GM12878 (cell line): Measurements from ENCODE around the gene BPIFA1. TPM values are rescaled to one million over a fixed set of nuclear protein-coding genes. Genes with fewer than 3 reads are reported as not detected.

Experiments used
- ATF7 ChIP-seq: fragments of 450-650 bp; IDR thresholded peaks from 2 replicates; pipeline ENCODE4 v1.6.1; 2016; ENCODE audit warnings: low read depth, mild to moderate bottlenecking
- CTCF ChIP-seq, 3 experiments: IDR thresholded peaks in 2 of 3; conservative IDR thresholded peaks in 1 of 3; 2 replicates each; pipeline ENCODE4 v1.5.1; 2011; ENCODE audit warnings: low read depth in 3 of 3, low read length in 3 of 3, mild to moderate bottlenecking in 3 of 3, control low read depth in 2 of 3, moderate library complexity in 2 of 3, inconsistent platforms in 1 of 3, mixed read lengths in 1 of 3; ENCODE audit not compliant: control insufficient read depth in 2 of 3, insufficient read depth in 1 of 3; ENCODE audit errors: extremely low read depth in 1 of 3
- EED ChIP-seq: sonication (generic); IDR thresholded peaks from 2 replicates; pipeline ENCODE4 v1.6.1; 2016; ENCODE audit warnings: antibody characterized with exemption, low read depth
- FOS ChIP-seq: IDR thresholded peaks from 3 replicates; pipeline ENCODE4 v1.6.1; 2011; ENCODE audit warnings: borderline replicate concordance; ENCODE audit not compliant: insufficient read length; ENCODE audit errors: extremely low read depth
- IKZF1 ChIP-seq: fragments of 450-650 bp; conservative IDR thresholded peaks from 2 replicates; pipeline ENCODE4 v1.6.1; 2017; ENCODE audit warnings: antibody characterized with exemption, mild to moderate bottlenecking
- SREBF2 ChIP-seq: IDR thresholded peaks from 2 replicates; pipeline ENCODE4 v1.6.1; 2012; ENCODE audit warnings: mild to moderate bottlenecking, low read length
- STAT1 ChIP-seq: fragments of 450-650 bp; conservative IDR thresholded peaks from 2 replicates; pipeline ENCODE4 v1.6.1; 2014; ENCODE audit warnings: antibody characterized with exemption, mild to moderate bottlenecking
- TCF3 ChIP-seq: IDR thresholded peaks from 2 replicates; pipeline ENCODE4 v1.6.1; 2012; ENCODE audit warnings: low read depth, mild to moderate bottlenecking, low read length, borderline replicate concordance; ENCODE audit not compliant: insufficient read depth
- USF2 ChIP-seq: IDR thresholded peaks from 2 replicates; pipeline ENCODE4 v1.6.1; 2011; ENCODE audit warnings: low read depth, low read length, improper control_type of control experiment, borderline replicate concordance
- YBX1 ChIP-seq: fragments of 450-650 bp; IDR thresholded peaks from 2 replicates; pipeline ENCODE4 v1.6.1; 2016; ENCODE audit warnings: antibody characterized with exemption
- YY1 ChIP-seq: IDR thresholded peaks from 2 replicates; pipeline ENCODE4 v1.6.1; 2011; ENCODE audit warnings: low read depth, mild to moderate bottlenecking, low read length
- polyA plus RNA-seq, 11 experiments: library from polyadenylated mRNA; depleted of rRNA in 4 of 11; unstranded in 6 of 11; stranded (reverse) in 5 of 11; fragments of >200 nt; fragmentation: Nextera tagmentation in 4 of 11; fragmentation: Illumina TruSeq in 1 of 11; extraction: Ambion mirVana in 4 of 11; extraction: Trizol in 1 of 11; gene quantifications; 1 replicate in 1 of 11; 2 replicates in 10 of 11; pipeline versions ENCODE4 v1.2.1 to v1.2.3, GENCODE V29; 2011 to 2016; ENCODE audit warnings: inconsistent platforms in 2 of 11, missing spikeins in 2 of 11, low read depth in 1 of 11
- total RNA-seq, 4 experiments: library from RNA; depleted of rRNA in 3 of 4; stranded (reverse); fragments of >200 nt in 3 of 4; fragmentation: Illumina TruSeq in 1 of 4; extraction: Trizol in 1 of 4; gene quantifications; 2 replicates each; pipeline versions ENCODE4 v1.2.1 to v1.2.3, GENCODE V29; 2013 to 2021
- TF ChIP-seq, protein P1 (sequence below): IDR thresholded peaks from 2 replicates; pipeline ENCODE4 v1.6.1; 2011; ENCODE audit warnings: mild to moderate bottlenecking, low read depth, low read length, moderate library complexity; ENCODE audit not compliant: insufficient replicate concordance
- TF ChIP-seq, protein P2 (sequence below): IDR thresholded peaks from 2 replicates; pipeline ENCODE4 v1.6.1; 2011; ENCODE audit warnings: low read depth, mild to moderate bottlenecking, low read length, moderate library complexity, borderline replicate concordance; ENCODE audit errors: extremely low read depth

BPIFA1 gene
- total and polyA plus RNA-seq, 10 of the 15 experiments (the other 5 are each of a cell fraction or from before 2014, with no cell fraction given) = not detected

GRCh38 chr20:33291830-33292355 lies 56.1 kb downstream of the BPIFA1 start (continued):
- TF ChIP-seq CTCF (IDR thresholded peaks at IDR 0.05 in 2 of 3, conservative IDR thresholded peaks at IDR 0.05 in 1 of 3; ENCODE audit: control insufficient read depth in 2 of 3, extremely low read depth in 1 of 3, insufficient read depth in 1 of 3, low read depth in 3 of 3, low read length in 3 of 3) = peak; percentile 77 to 99 (median 99)
- TF ChIP-seq STAT1 = no peak
- 0 out of 2 replicates have a peak, but pooled peaks have one; percentile 24 for TF ChIP-seq YY1
- TF ChIP-seq USF2 = no peak
- TF ChIP-seq FOS = no peak
- TF ChIP-seq, protein P1, sequence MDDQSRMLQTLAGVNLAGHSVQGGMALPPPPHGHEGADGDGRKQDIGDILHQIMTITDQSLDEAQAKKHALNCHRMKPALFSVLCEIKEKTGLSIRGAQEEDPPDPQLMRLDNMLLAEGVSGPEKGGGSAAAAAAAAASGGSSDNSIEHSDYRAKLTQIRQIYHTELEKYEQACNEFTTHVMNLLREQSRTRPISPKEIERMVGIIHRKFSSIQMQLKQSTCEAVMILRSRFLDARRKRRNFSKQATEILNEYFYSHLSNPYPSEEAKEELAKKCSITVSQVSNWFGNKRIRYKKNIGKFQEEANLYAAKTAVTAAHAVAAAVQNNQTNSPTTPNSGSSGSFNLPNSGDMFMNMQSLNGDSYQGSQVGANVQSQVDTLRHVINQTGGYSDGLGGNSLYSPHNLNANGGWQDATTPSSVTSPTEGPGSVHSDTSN = no peak
- no peak for TF ChIP-seq YBX1
- no peak for TF ChIP-seq SREBF2
- TF ChIP-seq EED = no peak
- TF ChIP-seq, protein P2, sequence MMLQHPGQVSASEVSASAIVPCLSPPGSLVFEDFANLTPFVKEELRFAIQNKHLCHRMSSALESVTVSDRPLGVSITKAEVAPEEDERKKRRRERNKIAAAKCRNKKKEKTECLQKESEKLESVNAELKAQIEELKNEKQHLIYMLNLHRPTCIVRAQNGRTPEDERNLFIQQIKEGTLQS = no peak
- no peak for TF ChIP-seq IKZF1
- TF ChIP-seq ATF7 = no peak
- no peak for TF ChIP-seq TCF3

Other genes starting within 250 kb of the BPIFA1 start
Only the 7 nearest of the 10 such genes appear.
- not detected in 2 replicates for gene BPIFB6, start 204.3 kb upstream of the BPIFA1 start, total RNA-seq (2014; rRNA removed)
- gene BPIFB6, start 204.3 kb upstream of the BPIFA1 start, total RNA-seq (2014; rRNA removed; fragmentation: Illumina TruSeq; extraction: Trizol) = not detected in 2 replicates
- gene BPIFB6, start 204.3 kb upstream of the BPIFA1 start, total RNA-seq (2021) = not detected in 2 replicates
- not detected in 2 replicates for gene BPIFB6, start 204.3 kb upstream of the BPIFA1 start, polyA plus RNA-seq (2011; rRNA removed)
- not detected in 2 replicates for gene BPIFB6, start 204.3 kb upstream of the BPIFA1 start, polyA plus RNA-seq (2014; fragmentation: Illumina TruSeq; extraction: Trizol)
- not detected for gene BPIFB6, start 204.3 kb upstream of the BPIFA1 start, polyA plus RNA-seq (2014; fragmentation: Nextera tagmentation; extraction: Ambion mirVana)
- not detected in 2 replicates for gene BPIFB6, start 204.3 kb upstream of the BPIFA1 start, polyA plus RNA-seq (2014; rRNA removed)
- gene BPIFB6, start 204.3 kb upstream of the BPIFA1 start, polyA plus RNA-seq (2016; fragmentation: Nextera tagmentation; extraction: Ambion mirVana) = not detected
- not detected in 2 replicates for gene BPIFB3, start 182.1 kb upstream of the BPIFA1 start, total RNA-seq (2014; rRNA removed)
- gene BPIFB3, start 182.1 kb upstream of the BPIFA1 start, total RNA-seq (2014; rRNA removed; fragmentation: Illumina TruSeq; extraction: Trizol) = not detected in 2 replicates
- not detected in 2 replicates for gene BPIFB3, start 182.1 kb upstream of the BPIFA1 start, total RNA-seq (2021)
- gene BPIFB3, start 182.1 kb upstream of the BPIFA1 start, polyA plus RNA-seq (2011; rRNA removed) = not detected in 2 replicates
- gene BPIFB3, start 182.1 kb upstream of the BPIFA1 start, polyA plus RNA-seq (2014; fragmentation: Illumina TruSeq; extraction: Trizol) = not detected in 2 replicates
- not detected for gene BPIFB3, start 182.1 kb upstream of the BPIFA1 start, polyA plus RNA-seq (2014; fragmentation: Nextera tagmentation; extraction: Ambion mirVana)
- not detected in 2 replicates for gene BPIFB3, start 182.1 kb upstream of the BPIFA1 start, polyA plus RNA-seq (2014; rRNA removed)
- gene BPIFB3, start 182.1 kb upstream of the BPIFA1 start, polyA plus RNA-seq (2016; fragmentation: Nextera tagmentation; extraction: Ambion mirVana) = not detected
- gene BPIFB4, start 156.4 kb upstream of the BPIFA1 start, total RNA-seq (2014; rRNA removed) = not detected in 2 replicates
- gene BPIFB4, start 156.4 kb upstream of the BPIFA1 start, total RNA-seq (2014; rRNA removed; fragmentation: Illumina TruSeq; extraction: Trizol) = not detected in 2 replicates
- gene BPIFB4, start 156.4 kb upstream of the BPIFA1 start, total RNA-seq (2021) = not detected in 2 replicates
- not detected in 2 replicates for gene BPIFB4, start 156.4 kb upstream of the BPIFA1 start, polyA plus RNA-seq (2011; rRNA removed)
- not detected in 2 replicates for gene BPIFB4, start 156.4 kb upstream of the BPIFA1 start, polyA plus RNA-seq (2014; fragmentation: Illumina TruSeq; extraction: Trizol)
- not detected for gene BPIFB4, start 156.4 kb upstream of the BPIFA1 start, polyA plus RNA-seq (2014; fragmentation: Nextera tagmentation; extraction: Ambion mirVana)
- not detected in 2 replicates for gene BPIFB4, start 156.4 kb upstream of the BPIFA1 start, polyA plus RNA-seq (2014; rRNA removed)
- gene BPIFB4, start 156.4 kb upstream of the BPIFA1 start, polyA plus RNA-seq (2016; fragmentation: Nextera tagmentation; extraction: Ambion mirVana) = under 1 TPM in 1 of 2 experiments, not detected in 1; 0.12 TPM
- gene BPIFA2, start 67.8 kb upstream of the BPIFA1 start, total RNA-seq (2014; rRNA removed) = not detected in 2 replicates
- not detected in 2 replicates for gene BPIFA2, start 67.8 kb upstream of the BPIFA1 start, total RNA-seq (2014; rRNA removed; fragmentation: Illumina TruSeq; extraction: Trizol)
- not detected in 2 replicates for gene BPIFA2, start 67.8 kb upstream of the BPIFA1 start, total RNA-seq (2021)
- gene BPIFA2, start 67.8 kb upstream of the BPIFA1 start, polyA plus RNA-seq (2011; rRNA removed) = not detected in 2 replicates
- gene BPIFA2, start 67.8 kb upstream of the BPIFA1 start, polyA plus RNA-seq (2014; fragmentation: Illumina TruSeq; extraction: Trizol) = not detected in 2 replicates
- not detected for gene BPIFA2, start 67.8 kb upstream of the BPIFA1 start, polyA plus RNA-seq (2014; fragmentation: Nextera tagmentation; extraction: Ambion mirVana)
- gene BPIFA2, start 67.8 kb upstream of the BPIFA1 start, polyA plus RNA-seq (2014; rRNA removed) = not detected in 2 replicates
- gene BPIFA2, start 67.8 kb upstream of the BPIFA1 start, polyA plus RNA-seq (2016; fragmentation: Nextera tagmentation; extraction: Ambion mirVana) = not detected
- gene BPIFA3, start 18.6 kb upstream of the BPIFA1 start, total RNA-seq (2014; rRNA removed) = not detected in 2 replicates
- not detected in 2 replicates for gene BPIFA3, start 18.6 kb upstream of the BPIFA1 start, total RNA-seq (2014; rRNA removed; fragmentation: Illumina TruSeq; extraction: Trizol)
- not detected in 2 replicates for gene BPIFA3, start 18.6 kb upstream of the BPIFA1 start, total RNA-seq (2021)
- gene BPIFA3, start 18.6 kb upstream of the BPIFA1 start, polyA plus RNA-seq (2011; rRNA removed) = not detected in 2 replicates
- not detected in 2 replicates for gene BPIFA3, start 18.6 kb upstream of the BPIFA1 start, polyA plus RNA-seq (2014; fragmentation: Illumina TruSeq; extraction: Trizol)
- gene BPIFA3, start 18.6 kb upstream of the BPIFA1 start, polyA plus RNA-seq (2014; fragmentation: Nextera tagmentation; extraction: Ambion mirVana) = not detected
- not detected in 2 replicates for gene BPIFA3, start 18.6 kb upstream of the BPIFA1 start, polyA plus RNA-seq (2014; rRNA removed)
- gene BPIFA3, start 18.6 kb upstream of the BPIFA1 start, polyA plus RNA-seq (2016; fragmentation: Nextera tagmentation; extraction: Ambion mirVana) = not detected
- gene BPIFB1, start 47.2 kb downstream of the BPIFA1 start, total RNA-seq (2014; rRNA removed) = not detected in 2 replicates
- not detected in 2 replicates for gene BPIFB1, start 47.2 kb downstream of the BPIFA1 start, total RNA-seq (2014; rRNA removed; fragmentation: Illumina TruSeq; extraction: Trizol)
- gene BPIFB1, start 47.2 kb downstream of the BPIFA1 start, total RNA-seq (2021) = 0.13 TPM in 1 of 2 replicates, not detected in the other
- not detected in 2 replicates for gene BPIFB1, start 47.2 kb downstream of the BPIFA1 start, polyA plus RNA-seq (2011; rRNA removed)
- not detected in 2 replicates for gene BPIFB1, start 47.2 kb downstream of the BPIFA1 start, polyA plus RNA-seq (2014; fragmentation: Illumina TruSeq; extraction: Trizol)
- not detected for gene BPIFB1, start 47.2 kb downstream of the BPIFA1 start, polyA plus RNA-seq (2014; fragmentation: Nextera tagmentation; extraction: Ambion mirVana)
- gene BPIFB1, start 47.2 kb downstream of the BPIFA1 start, polyA plus RNA-seq (2014; rRNA removed) = not detected in 2 replicates
- gene BPIFB1, start 47.2 kb downstream of the BPIFA1 start, polyA plus RNA-seq (2016; fragmentation: Nextera tagmentation; extraction: Ambion mirVana) = not detected
- 29.3 and 36.0 TPM in 2 replicates for gene CDK5RAP1, start 165.5 kb downstream of the BPIFA1 start, total RNA-seq (2014; rRNA removed)
- gene CDK5RAP1, start 165.5 kb downstream of the BPIFA1 start, total RNA-seq (2014; rRNA removed; fragmentation: Illumina TruSeq; extraction: Trizol) = 34.2 and 38.5 TPM in 2 replicates
- 35.2 and 38.2 TPM in 2 replicates for gene CDK5RAP1, start 165.5 kb downstream of the BPIFA1 start, total RNA-seq (2021)
- 30.9 and 36.1 TPM in 2 replicates for gene CDK5RAP1, start 165.5 kb downstream of the BPIFA1 start, polyA plus RNA-seq (2011; rRNA removed)
- 39.1 and 48.6 TPM in 2 replicates for gene CDK5RAP1, start 165.5 kb downstream of the BPIFA1 start, polyA plus RNA-seq (2014; fragmentation: Illumina TruSeq; extraction: Trizol)
- gene CDK5RAP1, start 165.5 kb downstream of the BPIFA1 start, polyA plus RNA-seq (2014; fragmentation: Nextera tagmentation; extraction: Ambion mirVana) = 10 to 100 TPM; 61.2 to 67.6 TPM
- gene CDK5RAP1, start 165.5 kb downstream of the BPIFA1 start, polyA plus RNA-seq (2014; rRNA removed) = 30.4 and 31.2 TPM in 2 replicates
- gene CDK5RAP1, start 165.5 kb downstream of the BPIFA1 start, polyA plus RNA-seq (2016; fragmentation: Nextera tagmentation; extraction: Ambion mirVana) = 10 to 100 TPM; 53.2 to 55.0 TPM